SK-N-MC (cell line): ENCODE results near the gene FIGLA.
A peak's percentile ranks its signal among the peaks of the same experiment; 100 is the strongest.

Experiments
- EZH2 ChIP-seq: fragments of 200-600 bp; sonication (generic); IDR thresholded peaks from one replicate; pipeline ENCODE4 v1.6.1; 2017; ENCODE audit warnings: antibody characterized with exemption
- FOXP2 ChIP-seq: optimal IDR thresholded peaks from 2 replicates; pipeline ENCODE3; 2011; ENCODE audit warnings: mild to moderate bottlenecking, moderate library complexity; ENCODE audit not compliant: insufficient read depth; ENCODE audit errors: extremely low read length, control extremely low read depth
- POLR2AphosphoS5 ChIP-seq: IDR thresholded peaks from 2 replicates; pipeline ENCODE4 v1.6.1; 2012; ENCODE audit warnings: mild to moderate bottlenecking, low read depth, low read length, borderline replicate concordance

- TF ChIP-seq POLR2AphosphoS5 (no peak), EZH2 (peak; percentile 83), FOXP2 (no peak)
Observed at GRCh38 chr2:70766357-70767078, 23.9 kb downstream of the FIGLA start.
